Measurements from ENCODE around the gene ARSK.

ARSK gene

DNA sequence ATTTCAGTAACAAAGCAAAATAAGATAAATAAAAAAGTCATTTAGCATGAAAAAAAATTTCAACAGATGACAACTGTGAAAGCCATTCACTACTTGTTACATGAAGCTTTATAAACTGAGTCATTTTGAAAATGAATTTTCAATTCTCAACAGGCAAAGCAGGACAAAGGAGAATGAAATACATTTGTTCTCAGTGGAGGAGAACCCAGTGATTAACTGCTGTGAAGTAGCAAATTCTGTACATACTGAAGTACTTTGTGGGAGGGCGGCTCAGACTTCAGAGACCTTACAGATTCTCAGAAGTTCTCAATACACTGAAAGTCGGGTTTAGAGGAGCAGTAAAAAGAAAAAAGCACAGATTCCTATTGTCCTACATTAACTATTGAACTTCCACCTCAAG is 21.8 kb upstream of the ARSK start:
- DNase-seq (ENCODE audit: low read depth): no peak

DNA sequence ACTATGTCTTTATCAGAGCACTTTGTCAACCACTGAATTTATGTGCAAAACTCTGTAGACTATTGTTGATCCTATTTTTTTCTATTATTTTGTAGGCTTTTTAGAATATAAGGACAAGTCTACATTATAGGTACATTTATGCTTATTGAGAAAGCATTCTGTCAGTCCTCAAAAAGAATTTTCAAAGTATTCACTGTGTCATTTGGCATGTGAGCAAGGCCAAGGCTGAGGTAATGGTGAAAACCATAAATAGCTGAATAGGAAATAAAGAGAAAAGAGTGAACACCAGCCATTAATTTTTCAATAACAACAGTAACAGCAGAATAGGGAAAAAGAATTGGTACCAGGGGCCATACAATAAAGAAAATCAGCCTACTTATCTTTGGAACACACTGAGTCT is 21.1 kb upstream of the ARSK start:
- TF ChIP-seq, protein P1, sequence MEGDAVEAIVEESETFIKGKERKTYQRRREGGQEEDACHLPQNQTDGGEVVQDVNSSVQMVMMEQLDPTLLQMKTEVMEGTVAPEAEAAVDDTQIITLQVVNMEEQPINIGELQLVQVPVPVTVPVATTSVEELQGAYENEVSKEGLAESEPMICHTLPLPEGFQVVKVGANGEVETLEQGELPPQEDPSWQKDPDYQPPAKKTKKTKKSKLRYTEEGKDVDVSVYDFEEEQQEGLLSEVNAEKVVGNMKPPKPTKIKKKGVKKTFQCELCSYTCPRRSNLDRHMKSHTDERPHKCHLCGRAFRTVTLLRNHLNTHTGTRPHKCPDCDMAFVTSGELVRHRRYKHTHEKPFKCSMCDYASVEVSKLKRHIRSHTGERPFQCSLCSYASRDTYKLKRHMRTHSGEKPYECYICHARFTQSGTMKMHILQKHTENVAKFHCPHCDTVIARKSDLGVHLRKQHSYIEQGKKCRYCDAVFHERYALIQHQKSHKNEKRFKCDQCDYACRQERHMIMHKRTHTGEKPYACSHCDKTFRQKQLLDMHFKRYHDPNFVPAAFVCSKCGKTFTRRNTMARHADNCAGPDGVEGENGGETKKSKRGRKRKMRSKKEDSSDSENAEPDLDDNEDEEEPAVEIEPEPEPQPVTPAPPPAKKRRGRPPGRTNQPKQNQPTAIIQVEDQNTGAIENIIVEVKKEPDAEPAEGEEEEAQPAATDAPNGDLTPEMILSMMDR (IDR thresholded peaks at IDR 0.05; ENCODE audit: insufficient read depth, low read depth, low read length, missing control alignments): no peak
- H3K4me3 ChIP-seq (ENCODE audit: low read length): no peak overlapping the region
- DNase-seq (ENCODE audit: low read depth): no peak

More for the DNA sequence above, 21.8 kb upstream of the ARSK start:
- no peak overlapping the region for H3K4me3 ChIP-seq (ENCODE audit: low read length)
- TF ChIP-seq, protein P1 (IDR thresholded peaks at IDR 0.05; ENCODE audit: insufficient read depth, low read depth, low read length, missing control alignments): no peak

DNA sequence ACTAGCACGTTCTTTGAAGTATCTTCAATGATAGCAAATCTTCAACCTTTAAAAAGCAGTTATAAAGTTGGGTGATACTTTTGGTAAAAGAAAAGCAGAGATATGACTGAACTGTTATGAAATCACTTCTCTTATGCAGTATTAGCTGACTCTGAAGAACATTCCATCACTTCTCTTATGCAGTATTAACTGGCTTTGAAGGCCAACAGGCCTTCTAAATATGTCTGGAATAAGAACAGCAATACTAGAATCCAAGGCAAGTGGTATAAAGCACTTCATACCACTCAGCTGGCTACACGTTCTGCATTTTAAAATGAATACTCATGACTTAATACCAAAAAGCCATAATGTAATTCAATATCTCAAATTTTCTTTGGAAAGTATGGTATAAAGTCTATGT is 17.4 kb upstream of the ARSK start:
- TF ChIP-seq, protein P1 (IDR thresholded peaks at IDR 0.05; ENCODE audit: insufficient read depth, low read depth, low read length, missing control alignments): no peak
- no peak for DNase-seq (ENCODE audit: low read depth)
- no peak overlapping the region for H3K4me3 ChIP-seq (ENCODE audit: low read length)

DNA sequence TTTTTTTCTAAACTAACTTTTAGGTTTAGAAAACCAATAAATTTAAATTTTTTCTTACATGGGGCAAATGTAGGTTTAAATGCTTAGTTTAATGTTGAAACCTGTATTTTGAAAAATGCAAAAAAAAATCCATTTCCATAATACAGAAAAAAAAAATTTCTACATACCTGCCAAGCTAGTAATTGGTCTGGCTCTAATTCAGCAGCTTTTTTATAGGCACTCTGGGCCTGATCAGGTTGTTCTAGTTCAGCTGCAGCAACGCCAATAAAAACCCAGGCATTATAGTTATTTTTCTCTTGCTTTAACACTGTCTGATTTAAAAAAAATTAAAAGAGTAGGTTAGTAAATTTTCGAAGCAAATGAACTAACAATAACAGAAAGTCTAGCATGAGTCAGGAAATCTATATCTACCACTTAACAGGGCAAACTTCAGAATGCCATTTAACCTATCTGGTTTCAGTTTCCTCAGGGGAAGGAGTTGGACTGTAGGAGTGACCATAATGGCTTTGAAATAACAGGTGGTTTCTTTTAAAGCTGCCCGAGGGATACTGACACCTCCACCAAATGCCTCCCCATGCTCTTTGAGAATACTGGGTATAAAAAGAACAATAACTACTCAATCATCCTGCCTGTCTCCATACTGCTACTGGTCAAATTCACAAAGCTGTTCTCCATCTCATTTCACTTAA is 11.7 kb upstream of the ARSK start:
- TF ChIP-seq, protein P1 (IDR thresholded peaks at IDR 0.05; ENCODE audit: insufficient read depth, low read depth, low read length, missing control alignments): no peak
- no peak for DNase-seq (ENCODE audit: low read depth)
- H3K4me3 ChIP-seq (ENCODE audit: low read length): no peak overlapping the region

DNA sequence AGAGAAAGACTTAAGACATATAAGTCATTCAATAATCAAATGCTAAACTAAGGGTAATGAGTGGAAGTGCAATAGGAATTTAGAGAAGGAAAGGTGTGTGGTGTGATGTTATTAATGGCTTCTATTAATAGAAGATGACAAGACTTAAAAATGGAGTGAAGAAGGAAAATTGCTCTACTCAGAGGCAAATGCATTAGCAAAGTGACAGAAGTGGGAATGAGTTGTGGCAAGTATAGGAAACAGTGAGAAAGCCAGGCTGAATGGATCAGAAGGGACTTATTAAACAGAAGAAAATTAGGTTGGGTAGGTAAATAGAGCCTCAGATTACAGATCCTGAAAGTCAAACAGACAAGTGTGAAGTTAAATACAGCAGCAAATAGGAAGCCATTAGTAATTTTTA is 5.9 kb upstream of the ARSK start:
- H3K4me3 ChIP-seq (ENCODE audit: low read length): no peak overlapping the region
- no peak for DNase-seq (ENCODE audit: low read depth)
- TF ChIP-seq, protein P1 (IDR thresholded peaks at IDR 0.05; ENCODE audit: insufficient read depth, low read depth, low read length, missing control alignments): no peak

DNA sequence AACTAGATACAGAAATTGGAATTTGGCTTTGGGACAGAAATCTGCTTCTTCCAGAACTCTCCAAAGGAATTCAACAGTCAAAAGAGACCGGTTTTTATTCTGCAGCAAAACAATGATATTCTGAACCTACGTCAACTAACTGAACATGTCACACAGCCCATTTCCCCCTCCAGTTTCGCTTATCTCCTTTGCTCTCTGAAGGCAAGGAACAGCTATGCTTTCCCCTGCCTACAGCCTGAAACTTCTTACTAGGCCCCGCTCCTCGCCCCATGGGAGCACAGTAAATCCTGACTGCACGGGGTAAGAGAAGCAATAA is 612 bp upstream of the ARSK start:
- TF ChIP-seq, protein P1 (IDR thresholded peaks at IDR 0.05; ENCODE audit: insufficient read depth, low read depth, low read length, missing control alignments): no peak
- peak overlapping the region; percentile 96 for H3K4me3 ChIP-seq (ENCODE audit: low read length)
- no peak for DNase-seq (ENCODE audit: low read depth)

DNA sequence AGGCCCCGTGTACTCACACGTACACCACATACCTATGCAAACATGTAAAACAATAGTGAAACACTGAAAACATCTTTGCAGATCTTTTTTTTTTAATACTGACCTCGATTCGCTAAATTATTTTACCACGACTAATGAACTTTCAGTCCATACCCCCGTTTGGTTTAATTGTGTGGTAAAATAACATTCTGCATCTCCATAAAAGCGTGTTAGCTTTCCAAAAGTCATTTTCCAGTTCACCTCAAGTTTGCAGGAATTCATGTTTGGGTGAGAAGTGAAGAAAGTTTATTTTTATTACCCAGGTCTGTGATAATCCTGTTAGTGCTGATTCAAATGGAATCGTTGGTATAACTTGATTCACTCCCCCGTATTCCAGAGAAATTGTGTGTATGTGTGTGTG is 652 bp downstream of the ARSK start:
- TF ChIP-seq, protein P1 (IDR thresholded peaks at IDR 0.05; ENCODE audit: insufficient read depth, low read depth, low read length, missing control alignments): no peak
- peak overlapping the region; percentile 96 for H3K4me3 ChIP-seq (ENCODE audit: low read length)
- DNase-seq (ENCODE audit: low read depth): no peak
